Measurements from ENCODE around the gene EEPD1.

DNA sequence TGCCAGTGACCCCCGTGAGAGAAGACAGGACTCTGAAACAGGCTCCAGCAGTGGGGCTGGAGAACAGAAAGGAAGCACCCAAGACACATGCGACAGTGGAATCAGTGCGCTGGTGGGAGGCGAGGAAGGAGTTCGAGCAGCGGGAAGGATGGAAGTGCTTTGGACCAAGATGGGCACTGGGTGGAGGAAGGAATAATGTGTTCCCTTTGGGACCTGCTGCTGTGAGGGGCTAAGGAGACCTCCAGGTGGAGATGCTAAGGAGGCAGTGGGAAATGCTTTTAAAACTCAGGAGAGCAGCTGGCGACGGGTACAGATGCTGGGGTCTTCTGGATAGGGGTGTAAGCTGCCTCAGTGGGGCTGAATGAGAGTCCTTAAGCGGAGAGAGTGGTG is 126.9 kb downstream of the EEPD1 start:
- TF ChIP-seq TAF1 (IDR thresholded peaks at IDR 0.05; ENCODE audit: borderline replicate concordance, low read depth, low read length), result no peak
- TF ChIP-seq, protein P1, sequence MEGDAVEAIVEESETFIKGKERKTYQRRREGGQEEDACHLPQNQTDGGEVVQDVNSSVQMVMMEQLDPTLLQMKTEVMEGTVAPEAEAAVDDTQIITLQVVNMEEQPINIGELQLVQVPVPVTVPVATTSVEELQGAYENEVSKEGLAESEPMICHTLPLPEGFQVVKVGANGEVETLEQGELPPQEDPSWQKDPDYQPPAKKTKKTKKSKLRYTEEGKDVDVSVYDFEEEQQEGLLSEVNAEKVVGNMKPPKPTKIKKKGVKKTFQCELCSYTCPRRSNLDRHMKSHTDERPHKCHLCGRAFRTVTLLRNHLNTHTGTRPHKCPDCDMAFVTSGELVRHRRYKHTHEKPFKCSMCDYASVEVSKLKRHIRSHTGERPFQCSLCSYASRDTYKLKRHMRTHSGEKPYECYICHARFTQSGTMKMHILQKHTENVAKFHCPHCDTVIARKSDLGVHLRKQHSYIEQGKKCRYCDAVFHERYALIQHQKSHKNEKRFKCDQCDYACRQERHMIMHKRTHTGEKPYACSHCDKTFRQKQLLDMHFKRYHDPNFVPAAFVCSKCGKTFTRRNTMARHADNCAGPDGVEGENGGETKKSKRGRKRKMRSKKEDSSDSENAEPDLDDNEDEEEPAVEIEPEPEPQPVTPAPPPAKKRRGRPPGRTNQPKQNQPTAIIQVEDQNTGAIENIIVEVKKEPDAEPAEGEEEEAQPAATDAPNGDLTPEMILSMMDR (IDR thresholded peaks at IDR 0.05), result no peak
- TF ChIP-seq, protein P2, sequence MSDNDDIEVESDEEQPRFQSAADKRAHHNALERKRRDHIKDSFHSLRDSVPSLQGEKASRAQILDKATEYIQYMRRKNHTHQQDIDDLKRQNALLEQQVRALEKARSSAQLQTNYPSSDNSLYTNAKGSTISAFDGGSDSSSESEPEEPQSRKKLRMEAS (IDR thresholded peaks at IDR 0.05; ENCODE audit: low read depth), result no peak
- TF ChIP-seq, protein P3, sequence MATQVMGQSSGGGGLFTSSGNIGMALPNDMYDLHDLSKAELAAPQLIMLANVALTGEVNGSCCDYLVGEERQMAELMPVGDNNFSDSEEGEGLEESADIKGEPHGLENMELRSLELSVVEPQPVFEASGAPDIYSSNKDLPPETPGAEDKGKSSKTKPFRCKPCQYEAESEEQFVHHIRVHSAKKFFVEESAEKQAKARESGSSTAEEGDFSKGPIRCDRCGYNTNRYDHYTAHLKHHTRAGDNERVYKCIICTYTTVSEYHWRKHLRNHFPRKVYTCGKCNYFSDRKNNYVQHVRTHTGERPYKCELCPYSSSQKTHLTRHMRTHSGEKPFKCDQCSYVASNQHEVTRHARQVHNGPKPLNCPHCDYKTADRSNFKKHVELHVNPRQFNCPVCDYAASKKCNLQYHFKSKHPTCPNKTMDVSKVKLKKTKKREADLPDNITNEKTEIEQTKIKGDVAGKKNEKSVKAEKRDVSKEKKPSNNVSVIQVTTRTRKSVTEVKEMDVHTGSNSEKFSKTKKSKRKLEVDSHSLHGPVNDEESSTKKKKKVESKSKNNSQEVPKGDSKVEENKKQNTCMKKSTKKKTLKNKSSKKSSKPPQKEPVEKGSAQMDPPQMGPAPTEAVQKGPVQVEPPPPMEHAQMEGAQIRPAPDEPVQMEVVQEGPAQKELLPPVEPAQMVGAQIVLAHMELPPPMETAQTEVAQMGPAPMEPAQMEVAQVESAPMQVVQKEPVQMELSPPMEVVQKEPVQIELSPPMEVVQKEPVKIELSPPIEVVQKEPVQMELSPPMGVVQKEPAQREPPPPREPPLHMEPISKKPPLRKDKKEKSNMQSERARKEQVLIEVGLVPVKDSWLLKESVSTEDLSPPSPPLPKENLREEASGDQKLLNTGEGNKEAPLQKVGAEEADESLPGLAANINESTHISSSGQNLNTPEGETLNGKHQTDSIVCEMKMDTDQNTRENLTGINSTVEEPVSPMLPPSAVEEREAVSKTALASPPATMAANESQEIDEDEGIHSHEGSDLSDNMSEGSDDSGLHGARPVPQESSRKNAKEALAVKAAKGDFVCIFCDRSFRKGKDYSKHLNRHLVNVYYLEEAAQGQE (IDR thresholded peaks at IDR 0.05; ENCODE audit: low read depth, low read length), result no peak
- TF ChIP-seq SIN3A (IDR thresholded peaks at IDR 0.05; ENCODE audit: borderline replicate concordance, low read depth, low read length), result no peak
- no peak for TF ChIP-seq SMC3 (IDR thresholded peaks at IDR 0.05; ENCODE audit: low read depth, low read length)

Measured in SK-N-SH (cell line).